Neural cell (in vitro differentiated cells): ENCODE data around the gene ZNF500. TPM values are rescaled to one million over a fixed set of nuclear protein-coding genes. Genes with fewer than 3 reads are reported as not detected.

Experiments
- H2AFZ ChIP-seq: fragments of 200-600, 300-800 bp; sonication (generic), shearing (Covaris generic); 2 replicates; pipeline ENCODE4 v1.6.0; 2014; ENCODE audit warnings: low read depth, mild to moderate bottlenecking, antibody characterized with exemption, low read length, moderate library complexity
- H3F3A ChIP-seq: fragments of 200-600 bp; shearing (Covaris generic); 2 replicates; pipeline ENCODE4 v1.6.1; 2016; ENCODE audit warnings: mild to moderate bottlenecking, moderate library complexity, mixed read lengths, antibody characterized with exemption, low read length; ENCODE audit not compliant: insufficient read depth, poor library complexity, severe bottlenecking
- H3K27ac ChIP-seq: fragments of 200-600, 300-800 bp; sonication (generic), shearing (Covaris generic); 2 replicates; pipeline ENCODE4 v1.5.1; 2014; ENCODE audit warnings: mild to moderate bottlenecking, low read length, moderate library complexity
- H3K27me3 ChIP-seq: fragments of 300-800, 200-600 bp; sonication (generic), shearing (Covaris generic); 2 replicates; pipeline ENCODE4 v1.6.0; 2014; ENCODE audit warnings: mild to moderate bottlenecking, low read depth, low read length, moderate library complexity; ENCODE audit not compliant: insufficient read depth
- H3K36me3 ChIP-seq: fragments of 300-800, 200-600 bp; sonication (generic), shearing (Covaris generic); 2 replicates; pipeline ENCODE4 v1.5.1; 2014; ENCODE audit warnings: mild to moderate bottlenecking, antibody characterized with exemption, low read length, moderate library complexity; ENCODE audit not compliant: insufficient read depth
- H3K4me2 ChIP-seq: fragments of 300-800, 200-600 bp; sonication (generic), shearing (Covaris generic); 2 replicates; pipeline ENCODE4 v1.6.0; 2014; ENCODE audit warnings: mild to moderate bottlenecking, low read length
- H3K4me3 ChIP-seq: fragments of 300-800, 200-600 bp; sonication (generic), shearing (Covaris generic); 2 replicates; pipeline ENCODE4 v1.5.1; 2014; ENCODE audit warnings: mild to moderate bottlenecking, low read length, moderate library complexity
- H3K79me2 ChIP-seq: fragments of 200-600 bp; shearing (Covaris generic); replicated peaks from 2 replicates; pipeline ENCODE4 v1.6.0; 2014; ENCODE audit warnings: mild to moderate bottlenecking, low read length, moderate library complexity; ENCODE audit not compliant: insufficient read depth
- H3K9ac ChIP-seq: fragments of 300-800, 200-600 bp; sonication (generic), shearing (Covaris generic); 2 replicates; pipeline ENCODE4 v1.6.1; 2016; ENCODE audit warnings: mild to moderate bottlenecking, low read length, mixed read lengths
- H3K9me2 ChIP-seq: fragments of 200-600 bp; shearing (Covaris generic); 2 replicates; pipeline ENCODE4 v1.6.1; 2016; ENCODE audit warnings: mild to moderate bottlenecking, low read length, mixed read lengths; ENCODE audit not compliant: insufficient read depth
- H3K9me3 ChIP-seq: fragments of 200-600, 300-800 bp; sonication (generic), shearing (Covaris generic); 2 replicates; pipeline ENCODE4 v1.6.1; 2016; ENCODE audit warnings: mild to moderate bottlenecking, mixed run types, low read length, moderate library complexity, mixed read lengths
- H4K20me1 ChIP-seq: fragments of 200-600 bp; shearing (Covaris generic); 2 replicates; pipeline ENCODE4 v1.6.1; 2016; ENCODE audit warnings: mild to moderate bottlenecking, mixed run types; ENCODE audit not compliant: insufficient read depth
- EP300 ChIP-seq: fragments of 450-650 bp; conservative IDR thresholded peaks from 2 replicates; pipeline ENCODE4 v1.6.1; 2014; ENCODE audit warnings: antibody characterized with exemption, mild to moderate bottlenecking, moderate library complexity; ENCODE audit not compliant: poor library complexity, severe bottlenecking
- EZH2 ChIP-seq: fragments of 200-600, 300-800 bp; shearing (Covaris generic), sonication (generic); IDR thresholded peaks from 2 replicates; pipeline ENCODE4 v1.6.1; 2014; ENCODE audit warnings: antibody characterized with exemption, low read length, borderline replicate concordance, mild to moderate bottlenecking; ENCODE audit not compliant: insufficient read depth, poor library complexity, severe bottlenecking
- MXI1 ChIP-seq: fragments of 450-650 bp; conservative IDR thresholded peaks from 2 replicates; pipeline ENCODE4 v1.6.1; 2014; ENCODE audit warnings: antibody characterized with exemption, mild to moderate bottlenecking; ENCODE audit not compliant: poor library complexity, severe bottlenecking
- POLR2AphosphoS5 ChIP-seq: IDR thresholded peaks from 2 replicates; pipeline ENCODE4 v1.6.1; 2012
- RAD21 ChIP-seq: fragments of 450-650 bp; conservative IDR thresholded peaks from 2 replicates; pipeline ENCODE4 v1.6.1; 2014; ENCODE audit warnings: antibody characterized with exemption, mild to moderate bottlenecking, moderate library complexity
- SMC3 ChIP-seq: fragments of 450-650 bp; conservative IDR thresholded peaks from 2 replicates; pipeline ENCODE4 v1.6.1; 2014; ENCODE audit warnings: antibody characterized with exemption, mild to moderate bottlenecking, moderate library complexity; ENCODE audit not compliant: poor library complexity
- TAF1 ChIP-seq: IDR thresholded peaks from 2 replicates; pipeline ENCODE4 v1.6.1; 2012; ENCODE audit warnings: low read depth
- polyA plus RNA-seq: library from polyadenylated mRNA; depleted of rRNA; stranded (reverse); fragments of >200 nt; gene quantifications from 2 replicates; pipeline ENCODE4 v1.2.3, GENCODE V29; 2014
- TF ChIP-seq, protein P1 (sequence below): fragments of 450-650 bp; IDR thresholded peaks from 2 replicates; pipeline ENCODE4 v1.5.1; 2014; ENCODE audit warnings: antibody characterized with exemption, mild to moderate bottlenecking, moderate library complexity; ENCODE audit not compliant: poor library complexity, severe bottlenecking
- TF ChIP-seq, protein P2 (sequence below): IDR thresholded peaks from 2 replicates; pipeline ENCODE4 v1.6.1; 2012; ENCODE audit warnings: borderline replicate concordance

The ZNF500 gene
- polyA plus RNA-seq, 1 donor from 2014 or later, result 16.0 TPM

DNA sequence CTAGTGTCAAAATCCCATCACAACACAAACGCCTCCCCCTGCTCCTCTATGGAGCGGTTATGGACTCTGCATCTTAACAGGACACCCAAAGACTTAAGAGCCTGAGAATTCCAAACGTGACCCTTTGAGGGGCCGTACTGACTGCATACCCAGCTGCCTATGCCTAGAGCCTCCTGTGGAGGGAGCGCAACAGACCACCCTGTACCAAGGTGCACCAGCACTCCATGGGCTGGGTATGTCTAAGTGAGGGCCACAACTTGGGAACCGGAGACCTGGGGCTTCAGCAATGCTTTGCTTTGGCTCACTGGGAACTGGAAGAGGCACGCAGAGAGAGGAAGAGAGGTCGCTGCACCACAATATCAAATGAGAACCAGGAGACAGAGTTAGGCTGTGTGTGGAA is 38.3 kb downstream of the ZNF500 start:
- H3K4me3 ChIP-seq, result no peak overlapping the region
- no peaks in the 10 kb centered on the region for H3K27me3 ChIP-seq
- H3K27ac ChIP-seq, result no peak overlapping the region
- no peak overlapping the region for H2AFZ ChIP-seq
- no peaks in the 10 kb centered on the region for H3K9me3 ChIP-seq
- H3K9ac ChIP-seq, result no peak overlapping the region
- peaks cover 14% of the 10 kb centered on the region for H3K79me2 ChIP-seq
- H3K36me3 ChIP-seq, result no peaks in the 10 kb centered on the region
- TF ChIP-seq MXI1, result no peak
- no peak for TF ChIP-seq SMC3
- no peak for TF ChIP-seq TAF1
- no peak for TF ChIP-seq EZH2
- TF ChIP-seq, protein P1, sequence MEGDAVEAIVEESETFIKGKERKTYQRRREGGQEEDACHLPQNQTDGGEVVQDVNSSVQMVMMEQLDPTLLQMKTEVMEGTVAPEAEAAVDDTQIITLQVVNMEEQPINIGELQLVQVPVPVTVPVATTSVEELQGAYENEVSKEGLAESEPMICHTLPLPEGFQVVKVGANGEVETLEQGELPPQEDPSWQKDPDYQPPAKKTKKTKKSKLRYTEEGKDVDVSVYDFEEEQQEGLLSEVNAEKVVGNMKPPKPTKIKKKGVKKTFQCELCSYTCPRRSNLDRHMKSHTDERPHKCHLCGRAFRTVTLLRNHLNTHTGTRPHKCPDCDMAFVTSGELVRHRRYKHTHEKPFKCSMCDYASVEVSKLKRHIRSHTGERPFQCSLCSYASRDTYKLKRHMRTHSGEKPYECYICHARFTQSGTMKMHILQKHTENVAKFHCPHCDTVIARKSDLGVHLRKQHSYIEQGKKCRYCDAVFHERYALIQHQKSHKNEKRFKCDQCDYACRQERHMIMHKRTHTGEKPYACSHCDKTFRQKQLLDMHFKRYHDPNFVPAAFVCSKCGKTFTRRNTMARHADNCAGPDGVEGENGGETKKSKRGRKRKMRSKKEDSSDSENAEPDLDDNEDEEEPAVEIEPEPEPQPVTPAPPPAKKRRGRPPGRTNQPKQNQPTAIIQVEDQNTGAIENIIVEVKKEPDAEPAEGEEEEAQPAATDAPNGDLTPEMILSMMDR, result no peak
- no peak for TF ChIP-seq RAD21
- TF ChIP-seq, protein P2, sequence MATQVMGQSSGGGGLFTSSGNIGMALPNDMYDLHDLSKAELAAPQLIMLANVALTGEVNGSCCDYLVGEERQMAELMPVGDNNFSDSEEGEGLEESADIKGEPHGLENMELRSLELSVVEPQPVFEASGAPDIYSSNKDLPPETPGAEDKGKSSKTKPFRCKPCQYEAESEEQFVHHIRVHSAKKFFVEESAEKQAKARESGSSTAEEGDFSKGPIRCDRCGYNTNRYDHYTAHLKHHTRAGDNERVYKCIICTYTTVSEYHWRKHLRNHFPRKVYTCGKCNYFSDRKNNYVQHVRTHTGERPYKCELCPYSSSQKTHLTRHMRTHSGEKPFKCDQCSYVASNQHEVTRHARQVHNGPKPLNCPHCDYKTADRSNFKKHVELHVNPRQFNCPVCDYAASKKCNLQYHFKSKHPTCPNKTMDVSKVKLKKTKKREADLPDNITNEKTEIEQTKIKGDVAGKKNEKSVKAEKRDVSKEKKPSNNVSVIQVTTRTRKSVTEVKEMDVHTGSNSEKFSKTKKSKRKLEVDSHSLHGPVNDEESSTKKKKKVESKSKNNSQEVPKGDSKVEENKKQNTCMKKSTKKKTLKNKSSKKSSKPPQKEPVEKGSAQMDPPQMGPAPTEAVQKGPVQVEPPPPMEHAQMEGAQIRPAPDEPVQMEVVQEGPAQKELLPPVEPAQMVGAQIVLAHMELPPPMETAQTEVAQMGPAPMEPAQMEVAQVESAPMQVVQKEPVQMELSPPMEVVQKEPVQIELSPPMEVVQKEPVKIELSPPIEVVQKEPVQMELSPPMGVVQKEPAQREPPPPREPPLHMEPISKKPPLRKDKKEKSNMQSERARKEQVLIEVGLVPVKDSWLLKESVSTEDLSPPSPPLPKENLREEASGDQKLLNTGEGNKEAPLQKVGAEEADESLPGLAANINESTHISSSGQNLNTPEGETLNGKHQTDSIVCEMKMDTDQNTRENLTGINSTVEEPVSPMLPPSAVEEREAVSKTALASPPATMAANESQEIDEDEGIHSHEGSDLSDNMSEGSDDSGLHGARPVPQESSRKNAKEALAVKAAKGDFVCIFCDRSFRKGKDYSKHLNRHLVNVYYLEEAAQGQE, result no peak
- TF ChIP-seq POLR2AphosphoS5, result no peak
- TF ChIP-seq EP300, result no peak
- no peak overlapping the region for H3K4me2 ChIP-seq
- H4K20me1 ChIP-seq, result no peaks in the 10 kb centered on the region
- no peaks in the 10 kb centered on the region for H3K9me2 ChIP-seq
- no peaks in the 10 kb centered on the region for H3F3A ChIP-seq

DNA sequence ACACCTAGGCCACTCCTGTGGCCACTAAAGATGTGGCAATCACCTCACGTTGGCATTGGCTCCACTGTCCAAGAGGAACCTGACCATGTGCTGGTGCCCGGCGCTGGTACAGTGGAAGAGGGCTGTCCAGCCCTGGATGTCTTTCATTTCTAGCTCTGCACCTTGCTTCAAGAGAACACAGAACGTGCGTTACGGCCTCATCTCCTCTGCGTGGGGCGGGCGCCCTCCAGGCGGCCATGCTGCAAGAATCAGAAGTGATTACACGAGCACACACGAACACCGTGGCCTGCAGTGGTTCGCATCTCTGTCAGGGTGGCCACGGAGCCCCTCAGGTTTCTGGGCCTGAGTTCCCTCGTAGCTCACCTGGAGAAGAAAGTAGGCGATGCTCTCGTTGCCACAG is 40.3 kb downstream of the ZNF500 start:
- Histone ChIP-seq H4K20me1 (no peaks in the 10 kb centered on the region), H3K9me2 (no peaks in the 10 kb centered on the region), H3K27ac (no peak overlapping the region), H3K4me2 (no peak overlapping the region), H3K4me3 (no peak overlapping the region), H3K36me3 (no peaks in the 10 kb centered on the region), H3F3A (no peaks in the 10 kb centered on the region), H2AFZ (no peak overlapping the region), H3K9me3 (no peaks in the 10 kb centered on the region), H3K79me2 (no peaks in the 10 kb centered on the region), H3K27me3 (no peaks in the 10 kb centered on the region), H3K9ac (no peak overlapping the region)
- TF ChIP-seq RAD21, result no peak
- TF ChIP-seq POLR2AphosphoS5, result no peak
- TF ChIP-seq, protein P2, result no peak
- no peak for TF ChIP-seq SMC3
